H9 (cell line): Measurements from ENCODE around the gene BZW1. TPM values are rescaled to one million over a fixed set of nuclear protein-coding genes. Genes with fewer than 3 reads are reported as not detected.

Experiments
- DNase-seq: peaks from one replicate; pipeline ENCODE4 v3.0.0-alpha.2; 2017
- H2AFZ ChIP-seq: one replicate; pipeline ENCODE4 v1.6.1; 2013; ENCODE audit warnings: mild to moderate bottlenecking, low read length, control low read depth, moderate library complexity
- H2AK5ac ChIP-seq: 2 replicates; pipeline ENCODE4 v1.6.1; 2013; ENCODE audit warnings: low read length, control low read depth, mixed read lengths; ENCODE audit not compliant: insufficient read length
- H2BK120ac ChIP-seq: one replicate; pipeline ENCODE4 v1.6.1; 2013; ENCODE audit warnings: low read depth, mild to moderate bottlenecking, low read length, control low read depth, inconsistent platforms; ENCODE audit not compliant: poor library complexity, severe bottlenecking
- H2BK12ac ChIP-seq: 2 replicates; pipeline ENCODE4 v1.6.1; 2013; ENCODE audit warnings: low read length, control low read depth, mixed read lengths, low read depth; ENCODE audit not compliant: insufficient read length
- H2BK15ac ChIP-seq: 2 replicates; pipeline ENCODE4 v1.6.1; 2013; ENCODE audit warnings: low read depth, low read length, control low read depth
- H2BK20ac ChIP-seq: one replicate; pipeline ENCODE4 v1.6.1; 2013; ENCODE audit warnings: low read depth, mild to moderate bottlenecking, low read length, control low read depth, inconsistent platforms; ENCODE audit not compliant: poor library complexity, severe bottlenecking
- H2BK5ac ChIP-seq: 2 replicates; pipeline ENCODE4 v1.6.1; 2013; ENCODE audit warnings: low read length, control low read depth, mixed read lengths; ENCODE audit not compliant: insufficient read length
- H3K14ac ChIP-seq: 2 replicates; pipeline ENCODE4 v1.6.1; 2013; ENCODE audit warnings: low read length, control low read depth; ENCODE audit not compliant: insufficient read depth
- H3K18ac ChIP-seq: 2 replicates; pipeline ENCODE4 v1.6.1; 2013; ENCODE audit warnings: low read depth, mild to moderate bottlenecking, mixed read lengths, low read length, control low read depth; ENCODE audit not compliant: insufficient read length
- H3K23ac ChIP-seq: 2 replicates; pipeline ENCODE4 v1.6.1; 2013; ENCODE audit warnings: low read length, control low read depth, mixed read lengths, low read depth; ENCODE audit not compliant: insufficient read length
- H3K23me2 ChIP-seq: 2 replicates; pipeline ENCODE4 v1.6.1; 2013; ENCODE audit warnings: low read depth, mild to moderate bottlenecking, mixed read lengths, low read length, control low read depth; ENCODE audit not compliant: insufficient read length, poor library complexity, severe bottlenecking
- H3K27ac ChIP-seq: 2 replicates; pipeline ENCODE4 v1.5.1; 2013; ENCODE audit warnings: low read length, control low read depth, mixed read lengths, low read depth; ENCODE audit not compliant: insufficient read length
- H3K27me3 ChIP-seq: 2 replicates; pipeline ENCODE4 v1.6.1; 2013; ENCODE audit warnings: low read length, control low read depth, inconsistent platforms; ENCODE audit not compliant: insufficient read depth
- H3K4ac ChIP-seq: 2 replicates; pipeline ENCODE4 v1.6.1; 2013; ENCODE audit warnings: low read depth, mild to moderate bottlenecking, control low read depth, inconsistent platforms, low read length, moderate library complexity
- H3K4me1 ChIP-seq: 2 replicates; pipeline ENCODE4 v1.6.1; 2013; ENCODE audit warnings: low read length, control low read depth, inconsistent platforms; ENCODE audit not compliant: insufficient read depth
- H3K4me2 ChIP-seq: 2 replicates; pipeline ENCODE4 v1.6.1; 2013; ENCODE audit warnings: low read length, control low read depth, mixed read lengths; ENCODE audit not compliant: insufficient read length, insufficient read depth
- H3K56ac ChIP-seq: 2 replicates; pipeline ENCODE4 v1.6.1; 2013; ENCODE audit warnings: low read depth, mild to moderate bottlenecking, mixed read lengths, low read length, control low read depth; ENCODE audit not compliant: insufficient read length
- H3K79me1 ChIP-seq: 2 replicates; pipeline ENCODE4 v1.6.1; 2013; ENCODE audit warnings: low read depth, mild to moderate bottlenecking, moderate library complexity, low read length, control low read depth, inconsistent platforms; ENCODE audit not compliant: insufficient read depth, poor library complexity, severe bottlenecking
- H3K79me2 ChIP-seq: 2 replicates; pipeline ENCODE4 v1.6.1; 2013; ENCODE audit warnings: low read length, control low read depth, inconsistent platforms; ENCODE audit not compliant: insufficient read depth
- H3K9ac ChIP-seq: 2 replicates; pipeline ENCODE4 v1.6.1; 2013; ENCODE audit warnings: low read length, control low read depth, mixed read lengths; ENCODE audit not compliant: insufficient read length; ENCODE audit errors: extremely low read depth
- H3K9me3 ChIP-seq: one replicate; pipeline ENCODE4 v1.6.1; 2013; ENCODE audit warnings: low read depth, low read length, inconsistent platforms; ENCODE audit not compliant: control insufficient read depth
- H3T11ph ChIP-seq: one replicate; pipeline ENCODE4 v1.6.1; 2013; ENCODE audit warnings: mild to moderate bottlenecking, low read length, control low read depth, inconsistent platforms
- H4K20me1 ChIP-seq: one replicate; pipeline ENCODE4 v1.6.1; 2013; ENCODE audit not compliant: control insufficient read depth, insufficient read length, insufficient read depth
- H4K5ac ChIP-seq: 2 replicates; pipeline ENCODE4 v1.6.1; 2013; ENCODE audit warnings: low read depth, mild to moderate bottlenecking, mixed read lengths, low read length, control low read depth; ENCODE audit not compliant: insufficient read length
- H4K8ac ChIP-seq: replicated peaks from 2 replicates; pipeline ENCODE4 v1.6.1; 2013; ENCODE audit warnings: low read length, control low read depth, mixed read lengths, low read depth; ENCODE audit not compliant: insufficient read length
- H4K91ac ChIP-seq: 2 replicates; pipeline ENCODE4 v1.6.1; 2013; ENCODE audit warnings: low read depth, mild to moderate bottlenecking, moderate library complexity, mixed read lengths, low read length, control low read depth; ENCODE audit not compliant: insufficient read length
- H3K27ac Mint-ChIP-seq, 3 experiments: 2 replicates in 2 of 3; 3 replicates in 1 of 3; pipeline ENCODE4 v1.8.0; 2020 to 2021; ENCODE audit warnings: mixed read lengths in 3 of 3, mild to moderate bottlenecking in 1 of 3, moderate library complexity in 1 of 3
- H3K27me3 Mint-ChIP-seq: 2 replicates; pipeline ENCODE4 v1.8.0; 2021; ENCODE audit warnings: low read depth, mild to moderate bottlenecking, moderate library complexity, mixed read lengths
- H3K36me3 Mint-ChIP-seq, 3 experiments: 2 replicates in 2 of 3; 3 replicates in 1 of 3; pipeline ENCODE4 v1.8.0; 2020 to 2021; ENCODE audit warnings: low read depth in 3 of 3, mixed read lengths in 3 of 3; ENCODE audit not compliant: insufficient read depth in 1 of 3
- H3K4me1 Mint-ChIP-seq, 2 experiments: 2 replicates each; pipeline ENCODE4 v1.8.0; 2020; ENCODE audit warnings: mixed read lengths in 2 of 2
- H3K4me3 Mint-ChIP-seq, 2 experiments: 2 replicates in 1 of 2; 3 replicates in 1 of 2; pipeline ENCODE4 v1.8.0; 2020 to 2021; ENCODE audit warnings: mild to moderate bottlenecking in 2 of 2, mixed read lengths in 2 of 2, moderate library complexity in 1 of 2
- H3K9me3 Mint-ChIP-seq, 2 experiments: 2 replicates in 1 of 2; 3 replicates in 1 of 2; pipeline ENCODE4 v1.8.0; 2020; ENCODE audit warnings: mild to moderate bottlenecking in 2 of 2, mixed read lengths in 2 of 2, moderate library complexity in 1 of 2
- CTCF ChIP-seq: fragments of 200-600 bp; sonication (generic); conservative IDR thresholded peaks from 3 replicates; pipeline ENCODE4 v1.8.0; 2021; ENCODE audit warnings: antibody characterized with exemption, mild to moderate bottlenecking
- WGBS: extraction: QIAGEN DNeasy Blood & Tissue Kit; methylation state at CpG from one replicate; pipeline ENCODE4 v1.1.7; 2013; ENCODE audit warnings: missing lambda C conversion rate, low lambda C conversion rate, mixed read lengths; ENCODE audit not compliant: insufficient read length; ENCODE audit errors: extremely low coverage; 5-methylcytosine and 5-hydroxymethylcytosine counted together
- total RNA-seq: library from RNA; stranded (reverse); gene quantifications from 2 replicates; pipeline ENCODE4 v1.2.1, GENCODE V29; 2021

BZW1 gene
- total RNA-seq, 1 experiment from 2014 or later, result 370 TPM

GRCh38 chr2:200814276-200814815, 2.6 kb downstream of the BZW1 start:
- Histone ChIP-seq H3K27ac (no peak overlapping the region), H2AK5ac (no peak overlapping the region), H3K14ac (no peak overlapping the region), H4K8ac (no peak overlapping the region), H3K56ac (no peak overlapping the region), H3K9me3 (no peaks in the 10 kb centered on the region), H3K79me1 (no peaks in the 10 kb centered on the region), H3K18ac (no peak overlapping the region), H2BK15ac (no peak overlapping the region), H3K4me1 (no peaks in the 10 kb centered on the region), H2BK20ac (no peak overlapping the region), H4K91ac (no peak overlapping the region), H3T11ph (no peak overlapping the region), H2BK120ac (no peak overlapping the region), H3K9ac (no peak overlapping the region), H3K4me2 (no peak overlapping the region), H3K23ac (no peak overlapping the region), H4K5ac (no peak overlapping the region), H2BK12ac (no peak overlapping the region), H3K79me2 (peaks cover 22% of the 10 kb centered on the region), H3K27me3 (no peaks in the 10 kb centered on the region), H2BK5ac (no peak overlapping the region), H3K4ac (no peak overlapping the region), H3K23me2 (peaks cover 5% of the 10 kb centered on the region), H2AFZ (no peak overlapping the region), H4K20me1 (no peaks in the 10 kb centered on the region)
- H3K9me3 Mint-ChIP-seq, result no peaks in the 10 kb centered on the region; a peak in 2 of 5 replicates
- peaks cover 16 to 22% of the 10 kb centered on the region in 2 experiments for H3K4me1 Mint-ChIP-seq
- no peak for DNase-seq
- peaks cover 51 to 67% (median 66%) of the 10 kb centered on the region in 3 experiments for H3K36me3 Mint-ChIP-seq
- no CpG with 5 or more reads among the region's 3 CpGs for WGBS
- H3K27me3 Mint-ChIP-seq, result no peaks in the 10 kb centered on the region
- TF ChIP-seq CTCF, result no peak
- no peak overlapping the region; a peak in 1 of 7 replicates for H3K27ac Mint-ChIP-seq
- no peak overlapping the region; a peak in 1 of 5 replicates for H3K4me3 Mint-ChIP-seq
